Lower leg skin (tissue), 4 donors: ENCODE results near the gene TMEM170A. TPM values are rescaled to one million over a fixed set of nuclear protein-coding genes. Genes with fewer than 3 reads are reported as not detected.

Source experiments
- DNase-seq, 2 donors: peaks; one replicate each; pipeline ENCODE4 v3.0.0-alpha.2; 2019; ENCODE audit warnings: low spot score in 2 of 2
- H3K4me3 ChIP-seq: fragments of 200-600 bp; sonication (generic); 2 replicates; pipeline ENCODE4 v1.5.1; 2017; ENCODE audit warnings: mild to moderate bottlenecking, low read depth; ENCODE audit not compliant: poor library complexity, severe bottlenecking
- CTCF ChIP-seq, 3 donors: fragments of 450-650 bp; IDR thresholded peaks; one replicate each; pipeline ENCODE4 v1.5.1; 2016; ENCODE audit warnings: antibody characterized with exemption in 3 of 3, mild to moderate bottlenecking in 3 of 3, moderate library complexity in 2 of 3
- POLR2A ChIP-seq, 2 donors: fragments of 450-650 bp; IDR thresholded peaks; one replicate each; pipeline ENCODE4 v1.6.1; 2016 to 2017; ENCODE audit warnings: antibody characterized with exemption in 2 of 2, mild to moderate bottlenecking in 1 of 2, moderate library complexity in 1 of 2
- WGBS, 2 donors: methylation state at CpG; one replicate each; pipeline ENCODE4 v1.1.5; 2018; 5-methylcytosine and 5-hydroxymethylcytosine counted together
- intact Hi-C: fragments of 100-400 bp; cut with DNase I; formaldehyde crosslinking; loops from one replicate; pipeline ENCODE4 v1.15.0; 2023; ENCODE audit warnings: low total_unique reads
- total RNA-seq, 4 donors: library from RNA; depleted of rRNA; stranded (reverse); fragments of >200 nt; gene quantifications; one replicate each; pipeline ENCODE4 v1.1.0, GENCODE V29; 2016

Gene TMEM170A
- total RNA-seq, 4 donors from 2014 or later, result 13.6 to 15.7 (median 15.0) TPM

GRCh38 chr16:75491876-75492275 is 27.4 kb upstream of the TMEM170A start:
- WGBS, 2 donors, result 81 to 83% methylated on average over 1 of the region's 1 CpG
- DNase-seq, result no peak

GRCh38 chr16:75488322-75488721 is 23.8 kb upstream of the TMEM170A start:
- intact Hi-C loops, result no loop called here
- no peak for DNase-seq
- no peak for TF ChIP-seq CTCF (IDR thresholded peaks at IDR 0.05)
- TF ChIP-seq POLR2A (IDR thresholded peaks at IDR 0.05), result no peak
- 86 to 92% methylated on average over 2 of the region's 2 CpGs for WGBS, 2 donors
- no peak overlapping the region for H3K4me3 ChIP-seq

More at GRCh38 chr16:75491876-75492275, 27.4 kb upstream of the TMEM170A start:
- TF ChIP-seq CTCF (IDR thresholded peaks at IDR 0.05) (no peak), POLR2A (IDR thresholded peaks at IDR 0.05) (no peak)
- no peak overlapping the region for H3K4me3 ChIP-seq
- intact Hi-C loops, result no loop called here

GRCh38 chr16:75486676-75487313 is 22.3 kb upstream of the TMEM170A start:
- no peak overlapping the region for H3K4me3 ChIP-seq
- WGBS, 2 donors, result 59 to 64% methylated on average over 2 of the region's 2 CpGs
- intact Hi-C loops, result no loop called here
- DNase-seq, result no peak
- TF ChIP-seq CTCF (IDR thresholded peaks at IDR 0.05) (no peak), POLR2A (IDR thresholded peaks at IDR 0.05) (no peak)

GRCh38 chr16:75486014-75486675 is 21.7 kb upstream of the TMEM170A start:
- no peak overlapping the region for H3K4me3 ChIP-seq
- WGBS, 2 donors, result 55 to 56% methylated on average over 9 of the region's 9 CpGs
- TF ChIP-seq CTCF (IDR thresholded peaks at IDR 0.05) (no peak), POLR2A (IDR thresholded peaks at IDR 0.05) (no peak)
- intact Hi-C loops, result no loop called here
- DNase-seq, result no peak

- TF ChIP-seq POLR2A (IDR thresholded peaks at IDR 0.05) (no peak), CTCF (IDR thresholded peaks at IDR 0.05) (no peak)
- no peak overlapping the region for H3K4me3 ChIP-seq
- 71 to 78% methylated on average over 7 of the region's 7 CpGs for WGBS, 2 donors
- DNase-seq, result no peak
- intact Hi-C loops, result no loop called here
Measured at GRCh38 chr16:75485230-75486013, 20.9 kb upstream of the TMEM170A start.
